ENCODE measurements around the gene SUPT5H.

SUPT5H gene

GRCh38 chr19:39520541-39521484 is 75.4 kb downstream of the SUPT5H start:
- DNase-seq (ENCODE audit: low read depth), result no peak

GRCh38 chr19:39524495-39524894 is 79.1 kb downstream of the SUPT5H start:
- no peak for DNase-seq (ENCODE audit: low read depth)

GRCh38 chr19:39525205-39525604 is 79.8 kb downstream of the SUPT5H start:
- no peak for DNase-seq (ENCODE audit: low read depth)
